GM19438 (cell line): ENCODE data around the gene HARS2.
"Not testable (repeated sequence)": the region's sequence is repeated elsewhere in the genome, so short reads cannot be mapped to it uniquely, and the experiment has no call there.

Source experiments
- ATAC-seq: cut with Tn5 transposase; IDR thresholded peaks from one replicate; pipeline ENCODE4 v1.9.1; 2021; ENCODE audit warnings: low read depth; ENCODE audit not compliant: unreplicated experiment

HARS2 gene

GRCh38 chr5:140696891-140697492 lies 5.7 kb downstream of the HARS2 start:
- ATAC-seq: no peak

DNA sequence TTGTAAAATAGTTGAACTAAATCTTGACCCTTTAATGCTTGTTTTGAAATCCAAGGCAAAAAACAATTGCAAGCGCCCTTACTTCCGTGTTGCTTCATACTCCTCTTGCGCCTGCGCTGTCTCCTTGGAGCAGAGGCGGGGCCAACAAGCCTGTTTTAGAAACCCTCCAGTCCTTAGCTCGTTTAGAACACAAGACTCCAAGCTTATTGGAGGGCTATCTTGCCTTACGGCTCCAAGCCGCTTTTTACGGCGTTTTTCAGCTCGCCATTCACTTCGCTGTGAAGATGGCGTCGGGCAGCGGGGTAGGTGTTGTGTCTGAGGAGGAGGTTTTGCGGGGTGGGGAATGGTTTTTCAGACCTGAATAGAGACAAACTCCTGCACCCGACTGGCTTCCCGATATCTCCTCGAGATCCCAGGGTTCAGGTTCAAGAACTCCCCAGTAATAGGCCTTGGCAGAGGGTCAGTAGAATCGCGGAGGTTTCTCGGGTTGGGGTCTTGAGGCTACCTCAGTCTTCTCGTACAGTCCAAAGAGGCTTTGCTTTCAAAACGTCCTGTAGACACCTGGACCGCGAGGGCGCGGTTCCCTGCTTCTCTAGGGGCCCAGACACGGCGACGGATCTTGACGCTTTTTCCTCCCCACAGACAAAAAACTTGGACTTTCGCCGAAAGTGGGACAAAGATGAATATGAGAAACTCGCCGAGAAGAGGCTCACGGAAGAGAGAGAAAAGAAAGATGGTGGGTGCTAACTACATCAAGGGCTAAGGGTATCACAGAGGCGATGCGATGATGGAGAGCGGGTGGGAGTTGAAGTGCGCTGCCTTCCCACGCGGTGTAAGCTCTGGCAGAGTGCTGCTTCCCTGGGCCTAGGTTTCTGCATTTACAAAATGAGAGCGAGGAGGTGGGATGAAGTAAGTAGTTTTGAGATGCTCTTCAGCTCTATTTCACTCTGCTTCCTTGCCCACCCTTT lies 9.2 kb downstream of the HARS2 start, which contains the start of gene ZMAT2:
Gene ZMAT2 (plus strand): TSS at position 271 of the 968 bp plus-strand sequence. CDS start 14 bp downstream, at position 285.
- ATAC-seq: peak; percentile 96

- ATAC-seq: no peak
Observed at GRCh38 chr5:140707812-140708211, 16.6 kb downstream of the HARS2 start.

GRCh38 chr5:140708787-140709186 lies 17.5 kb downstream of the HARS2 start:
- not testable (repeated sequence) for ATAC-seq

- peak; percentile 89 for ATAC-seq
Observed at GRCh38 chr5:140710899-140711552, 19.8 kb downstream of the HARS2 start.

- ATAC-seq: no peak
Observed at GRCh38 chr5:140711794-140712193, 20.5 kb downstream of the HARS2 start.

DNA sequence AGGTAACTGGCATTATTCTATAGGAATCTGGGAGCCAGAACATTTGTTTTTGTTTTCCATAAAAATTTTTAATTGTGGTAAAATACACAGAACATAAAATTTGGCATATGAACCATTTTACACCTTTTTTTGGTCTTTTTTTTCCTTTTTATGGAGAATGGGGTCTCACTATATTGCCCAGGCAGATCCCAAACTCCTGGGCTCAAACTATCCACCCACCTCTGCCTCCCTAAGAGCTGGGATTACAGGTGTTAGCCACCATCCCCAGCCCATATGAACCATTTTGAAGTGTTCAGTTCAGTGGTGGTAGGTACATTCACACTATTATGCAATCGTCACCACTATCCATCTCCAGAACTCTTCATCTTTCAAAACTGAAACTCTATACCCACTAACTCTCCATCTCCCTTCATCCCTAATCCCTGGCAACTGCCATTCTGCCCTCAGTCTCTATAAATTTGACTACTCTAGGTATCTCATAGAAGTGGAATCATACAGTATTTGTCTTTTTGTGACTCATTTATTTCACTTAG lies 22.4 kb downstream of the HARS2 start:
- no peak for ATAC-seq

DNA sequence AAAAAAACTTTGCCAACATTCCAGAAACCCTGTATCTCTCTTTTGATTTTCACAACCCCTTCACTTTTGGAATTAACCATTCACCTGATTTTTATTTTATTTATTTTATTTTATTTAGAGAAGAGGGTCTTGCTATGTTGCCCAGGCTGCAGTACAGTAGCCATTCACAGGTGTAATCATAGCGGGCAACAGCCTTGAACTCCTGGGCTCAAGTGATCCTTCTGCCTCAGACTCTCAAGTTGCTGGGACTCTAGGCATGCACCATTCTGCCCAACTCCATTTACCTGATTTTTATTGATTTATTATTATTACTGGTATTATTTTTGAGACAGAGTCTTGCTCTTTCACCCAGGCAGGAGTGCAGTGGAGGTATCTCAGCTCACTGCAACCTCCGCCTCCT lies 25.0 kb downstream of the HARS2 start:
- not testable (repeated sequence) for ATAC-seq

GRCh38 chr5:140718266-140718592 lies 27.0 kb downstream of the HARS2 start:
- ATAC-seq: no peak

DNA sequence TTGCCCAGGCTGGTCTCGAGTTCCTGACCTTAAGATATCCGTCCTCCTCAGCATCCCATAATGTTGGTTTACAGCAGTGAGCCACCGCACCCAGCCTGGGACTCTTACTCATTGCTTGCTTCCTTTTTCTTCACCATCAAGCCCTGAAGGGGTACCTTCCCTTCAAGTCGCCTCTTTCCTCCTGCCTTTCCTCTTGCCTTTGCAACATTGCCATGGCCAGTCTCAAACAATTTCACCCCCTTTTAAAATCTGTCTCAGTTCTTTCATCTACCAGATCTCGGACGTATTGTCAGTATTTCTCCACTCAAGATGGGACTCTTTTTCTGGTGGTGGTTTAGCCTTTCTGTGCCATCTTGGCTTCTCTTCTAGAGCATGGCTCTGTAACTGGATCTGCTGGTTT lies 29.5 kb downstream of the HARS2 start:
- ATAC-seq: not testable (repeated sequence)

- ATAC-seq: not testable (repeated sequence)
Observed at GRCh38 chr5:140721395-140721794, 30.1 kb downstream of the HARS2 start.

GRCh38 chr5:140725799-140726471 lies 34.7 kb downstream of the HARS2 start:
- no peak for ATAC-seq

GRCh38 chr5:140733098-140733497 lies 41.8 kb downstream of the HARS2 start:
- no peak for ATAC-seq

DNA sequence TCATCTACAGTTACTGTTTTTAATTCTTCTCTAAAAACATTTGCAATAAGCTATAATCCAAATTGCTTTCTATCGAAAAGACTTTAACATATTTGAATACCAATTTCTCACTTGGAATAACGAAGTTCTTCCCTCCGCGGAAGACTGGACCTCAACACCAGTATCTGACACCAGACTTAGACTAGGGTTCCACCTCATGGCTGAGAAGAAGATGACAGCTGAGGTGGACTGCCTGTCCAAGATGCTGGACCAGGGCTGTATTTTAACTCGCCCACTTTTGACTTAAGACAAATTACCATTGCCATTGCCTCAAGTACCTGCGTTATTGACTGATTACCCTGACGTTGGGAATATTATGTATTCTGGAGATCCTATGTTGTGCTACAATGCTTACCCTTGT lies 43.1 kb downstream of the HARS2 start:
- no peak for ATAC-seq

- ATAC-seq: no peak
Observed at GRCh38 chr5:140737486-140737885, 46.2 kb downstream of the HARS2 start.

DNA sequence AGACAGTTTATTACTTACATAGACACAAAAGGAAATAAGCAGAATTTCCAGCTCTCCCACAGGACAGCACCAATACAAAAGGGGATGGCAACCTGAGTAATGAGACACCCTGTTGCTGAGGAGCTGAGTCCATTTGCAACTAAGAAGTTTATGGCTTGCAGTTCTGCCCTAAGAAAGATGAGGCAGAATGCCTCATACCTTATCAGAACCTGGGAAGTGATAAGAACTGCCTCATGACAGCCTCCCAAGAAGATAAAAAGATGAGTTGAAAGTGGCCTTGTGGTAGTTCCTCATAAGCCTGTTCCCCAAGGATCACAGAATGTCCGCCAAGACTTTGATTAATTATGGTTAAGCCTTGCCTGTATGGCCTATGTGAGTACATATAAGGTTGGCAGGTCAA lies 50.7 kb downstream of the HARS2 start:
- no peak for ATAC-seq
